Endometrial microvascular endothelial cells (primary cell): ENCODE measurements around the gene CFAP92. TPM values are rescaled to one million over a fixed set of nuclear protein-coding genes. Genes with fewer than 3 reads are reported as not detected.

Experiments
- total RNA-seq: library from RNA; depleted of rRNA; stranded (reverse); fragments of >200 nt; gene quantifications from one replicate; pipeline ENCODE4 v1.2.3, GENCODE V29; 2015; ENCODE audit errors: inconsistent ontology term

Gene CFAP92
- total RNA-seq, 1 donor from 2014 or later: not detected

Other genes starting within 250 kb of the CFAP92 start
- 60.9 TPM for gene ACAD9, start 114.5 kb downstream of the CFAP92 start, total RNA-seq
- gene EFCC1, start 7.2 kb upstream of the CFAP92 start, total RNA-seq: not detected
- not detected for gene GP9, start 66.7 kb upstream of the CFAP92 start, total RNA-seq
- gene RAB43, start 127.7 kb upstream of the CFAP92 start, total RNA-seq: 32.4 TPM
- gene ISY1, start 167.0 kb upstream of the CFAP92 start, total RNA-seq: 24.8 TPM
- 318 TPM for gene CNBP, start 189.8 kb upstream of the CFAP92 start, total RNA-seq